Ishikawa (cell line): Measurements from ENCODE around the gene MAGI2.

ENCODE experiments used
- CEBPB ChIP-seq: IDR thresholded peaks from 2 replicates; pipeline ENCODE4 v1.6.1; 2012
- CREB1 ChIP-seq: IDR thresholded peaks from 2 replicates; pipeline ENCODE4 v1.6.1; 2012; ENCODE audit warnings: low read depth
- EGR1 ChIP-seq: IDR thresholded peaks from 2 replicates; pipeline ENCODE4 v1.6.1; 2012
- EP300 ChIP-seq: IDR thresholded peaks from 2 replicates; pipeline ENCODE4 v1.6.1; 2012; ENCODE audit warnings: borderline replicate concordance
- FOXM1 ChIP-seq: IDR thresholded peaks from 2 replicates; pipeline ENCODE4 v1.6.1; 2012; ENCODE audit warnings: low read depth, borderline replicate concordance
- NFIC ChIP-seq: IDR thresholded peaks from 2 replicates; pipeline ENCODE4 v1.6.1; 2012
- RAD21 ChIP-seq: IDR thresholded peaks from 2 replicates; pipeline ENCODE4 v1.6.1; 2012; ENCODE audit warnings: low read depth
- TCF12 ChIP-seq: IDR thresholded peaks from 2 replicates; pipeline ENCODE4 v1.6.1; 2012; ENCODE audit warnings: low read depth
- TEAD4 ChIP-seq: IDR thresholded peaks from 2 replicates; pipeline ENCODE4 v1.6.1; 2012
- YY1 ChIP-seq: IDR thresholded peaks from 2 replicates; pipeline ENCODE4 v1.6.1; 2012; ENCODE audit warnings: low read depth
- ZBTB7A ChIP-seq: IDR thresholded peaks from 2 replicates; pipeline ENCODE4 v1.6.1; 2012; ENCODE audit warnings: low read depth
- TF ChIP-seq, protein P1 (sequence below): IDR thresholded peaks from 2 replicates; pipeline ENCODE4 v1.6.1; 2012
- TF ChIP-seq, protein P2 (sequence below): IDR thresholded peaks from 2 replicates; pipeline ENCODE4 v1.6.1; 2012
- TF ChIP-seq, protein P3 (sequence below): IDR thresholded peaks from 2 replicates; pipeline ENCODE4 v1.6.1; 2012; ENCODE audit warnings: low read depth, mild to moderate bottlenecking

The MAGI2 gene

DNA sequence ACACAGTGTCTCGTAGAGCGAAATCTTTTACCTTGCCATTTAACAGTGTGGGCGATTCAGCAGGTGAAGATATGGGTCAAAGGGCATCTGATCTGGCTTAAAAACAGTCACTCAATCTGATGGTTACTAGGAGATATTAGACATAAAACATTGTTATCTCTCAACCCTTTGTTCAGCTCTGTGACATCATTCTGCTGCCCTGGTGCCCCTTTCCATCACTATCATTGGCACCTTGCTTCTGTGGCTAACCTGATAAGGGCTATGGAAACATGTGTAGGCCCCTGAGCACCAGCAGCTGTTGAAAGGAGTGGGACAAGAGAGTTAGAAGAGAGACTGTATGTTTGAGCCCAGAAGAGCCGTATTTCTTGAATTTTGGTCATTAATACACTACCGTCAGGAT lies 1004.6 kb downstream of the MAGI2 start:
- no peak for TF ChIP-seq RAD21
- no peak for TF ChIP-seq EGR1
- no peak for TF ChIP-seq ZBTB7A
- TF ChIP-seq TEAD4 = no peak
- TF ChIP-seq NFIC = no peak
- TF ChIP-seq, protein P1, sequence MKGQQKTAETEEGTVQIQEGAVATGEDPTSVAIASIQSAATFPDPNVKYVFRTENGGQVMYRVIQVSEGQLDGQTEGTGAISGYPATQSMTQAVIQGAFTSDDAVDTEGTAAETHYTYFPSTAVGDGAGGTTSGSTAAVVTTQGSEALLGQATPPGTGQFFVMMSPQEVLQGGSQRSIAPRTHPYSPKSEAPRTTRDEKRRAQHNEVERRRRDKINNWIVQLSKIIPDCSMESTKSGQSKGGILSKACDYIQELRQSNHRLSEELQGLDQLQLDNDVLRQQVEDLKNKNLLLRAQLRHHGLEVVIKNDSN = no peak
- TF ChIP-seq, protein P2, sequence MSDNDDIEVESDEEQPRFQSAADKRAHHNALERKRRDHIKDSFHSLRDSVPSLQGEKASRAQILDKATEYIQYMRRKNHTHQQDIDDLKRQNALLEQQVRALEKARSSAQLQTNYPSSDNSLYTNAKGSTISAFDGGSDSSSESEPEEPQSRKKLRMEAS = no peak
- no peak for TF ChIP-seq EP300

DNA sequence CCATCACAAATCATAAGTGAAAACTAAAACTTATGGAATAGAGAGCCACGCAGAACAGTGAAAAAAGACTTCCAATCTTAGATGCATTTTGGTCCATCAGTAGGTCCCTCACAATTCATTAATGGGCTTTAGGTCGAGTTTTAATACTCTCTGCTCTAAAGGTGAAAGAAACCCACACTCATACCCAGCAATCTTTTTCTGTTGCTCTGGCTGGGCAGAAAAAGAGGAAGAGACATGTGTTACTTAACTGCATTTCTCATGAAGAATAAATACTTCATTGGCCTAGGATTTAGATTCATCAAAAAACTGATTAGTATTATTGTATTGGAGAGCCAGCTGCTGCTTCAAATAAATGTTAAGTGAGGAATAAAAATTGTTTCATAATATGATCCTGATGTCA lies 1009.2 kb downstream of the MAGI2 start:
- TF ChIP-seq CREB1 = no peak
- TF ChIP-seq, protein P3, sequence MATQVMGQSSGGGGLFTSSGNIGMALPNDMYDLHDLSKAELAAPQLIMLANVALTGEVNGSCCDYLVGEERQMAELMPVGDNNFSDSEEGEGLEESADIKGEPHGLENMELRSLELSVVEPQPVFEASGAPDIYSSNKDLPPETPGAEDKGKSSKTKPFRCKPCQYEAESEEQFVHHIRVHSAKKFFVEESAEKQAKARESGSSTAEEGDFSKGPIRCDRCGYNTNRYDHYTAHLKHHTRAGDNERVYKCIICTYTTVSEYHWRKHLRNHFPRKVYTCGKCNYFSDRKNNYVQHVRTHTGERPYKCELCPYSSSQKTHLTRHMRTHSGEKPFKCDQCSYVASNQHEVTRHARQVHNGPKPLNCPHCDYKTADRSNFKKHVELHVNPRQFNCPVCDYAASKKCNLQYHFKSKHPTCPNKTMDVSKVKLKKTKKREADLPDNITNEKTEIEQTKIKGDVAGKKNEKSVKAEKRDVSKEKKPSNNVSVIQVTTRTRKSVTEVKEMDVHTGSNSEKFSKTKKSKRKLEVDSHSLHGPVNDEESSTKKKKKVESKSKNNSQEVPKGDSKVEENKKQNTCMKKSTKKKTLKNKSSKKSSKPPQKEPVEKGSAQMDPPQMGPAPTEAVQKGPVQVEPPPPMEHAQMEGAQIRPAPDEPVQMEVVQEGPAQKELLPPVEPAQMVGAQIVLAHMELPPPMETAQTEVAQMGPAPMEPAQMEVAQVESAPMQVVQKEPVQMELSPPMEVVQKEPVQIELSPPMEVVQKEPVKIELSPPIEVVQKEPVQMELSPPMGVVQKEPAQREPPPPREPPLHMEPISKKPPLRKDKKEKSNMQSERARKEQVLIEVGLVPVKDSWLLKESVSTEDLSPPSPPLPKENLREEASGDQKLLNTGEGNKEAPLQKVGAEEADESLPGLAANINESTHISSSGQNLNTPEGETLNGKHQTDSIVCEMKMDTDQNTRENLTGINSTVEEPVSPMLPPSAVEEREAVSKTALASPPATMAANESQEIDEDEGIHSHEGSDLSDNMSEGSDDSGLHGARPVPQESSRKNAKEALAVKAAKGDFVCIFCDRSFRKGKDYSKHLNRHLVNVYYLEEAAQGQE = no peak
- TF ChIP-seq FOXM1 = no peak
- TF ChIP-seq ZBTB7A = no peak
- TF ChIP-seq NFIC = no peak
- TF ChIP-seq YY1 = no peak
- TF ChIP-seq EP300 = no peak
- TF ChIP-seq CEBPB = no peak
- TF ChIP-seq, protein P2 = no peak

DNA sequence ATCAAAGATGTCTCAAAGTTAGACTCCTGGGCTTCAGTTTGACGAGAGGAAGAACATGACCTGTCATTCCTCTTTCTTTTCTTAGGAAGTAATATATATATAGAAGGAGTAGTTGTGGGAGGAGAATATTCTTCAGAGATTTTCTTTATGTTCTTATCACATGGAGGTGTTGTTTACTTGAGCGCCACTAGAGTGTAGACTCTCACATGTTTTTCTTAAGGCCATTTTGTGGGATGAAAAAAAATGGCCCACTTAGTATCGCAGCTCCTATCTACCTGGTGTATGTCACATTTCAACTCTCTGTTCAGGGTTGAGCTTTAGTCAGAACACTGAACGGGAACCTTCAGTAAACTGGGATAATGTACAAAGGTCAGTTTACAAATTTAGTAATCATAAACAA lies 1009.7 kb downstream of the MAGI2 start:
- TF ChIP-seq CREB1 (no peak), TCF12 (no peak), RAD21 (no peak), YY1 (no peak), FOXM1 (no peak), CEBPB (no peak)
- TF ChIP-seq, protein P2 = no peak
- TF ChIP-seq, protein P3 = no peak

DNA sequence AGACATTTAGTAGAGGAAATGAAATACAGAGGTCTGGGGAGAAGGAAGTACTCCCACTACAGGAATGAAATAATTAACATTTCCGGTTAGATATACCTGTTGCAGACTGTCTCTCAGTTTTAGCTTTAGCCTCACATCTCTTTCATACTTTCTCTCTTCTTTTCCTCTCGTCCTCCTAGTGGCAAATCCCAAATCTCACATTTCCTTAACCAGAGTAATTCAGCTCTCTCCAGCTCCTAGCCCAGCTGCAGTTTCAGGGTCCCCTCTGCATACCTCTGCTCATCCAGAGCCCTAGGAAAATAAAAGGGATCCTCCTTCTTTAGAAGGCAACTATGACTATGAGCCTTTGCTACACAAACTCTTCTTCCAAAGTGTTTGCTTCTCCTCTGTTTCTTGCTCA lies 1011.7 kb downstream of the MAGI2 start:
- no peak for TF ChIP-seq ZBTB7A
- no peak for TF ChIP-seq EP300

DNA sequence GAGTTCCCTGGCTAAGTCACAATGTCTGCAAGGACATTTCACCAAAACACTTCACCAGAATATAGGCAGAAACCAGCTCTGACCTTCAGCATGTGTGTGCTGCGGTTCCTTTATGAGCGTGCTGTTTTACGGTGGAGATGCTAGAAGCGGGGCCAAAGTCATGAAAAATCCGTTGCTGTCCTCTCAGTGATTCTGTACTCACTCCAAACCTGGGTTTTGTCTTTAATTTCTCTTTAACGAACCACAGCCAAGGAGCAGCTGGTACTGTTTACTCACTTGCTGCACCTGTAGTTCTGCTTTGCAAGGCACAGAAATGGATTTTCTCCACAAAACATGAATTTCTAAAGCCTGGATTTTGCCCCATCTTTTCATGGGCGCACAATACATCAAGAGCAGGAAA lies 1015.0 kb downstream of the MAGI2 start:
- TF ChIP-seq, protein P3 = no peak
- no peak for TF ChIP-seq CREB1
- TF ChIP-seq, protein P1 = no peak
- no peak for TF ChIP-seq TEAD4
- TF ChIP-seq, protein P2 = no peak
- no peak for TF ChIP-seq RAD21
- no peak for TF ChIP-seq TCF12
- no peak for TF ChIP-seq CEBPB
- no peak for TF ChIP-seq EP300
- TF ChIP-seq EGR1 = no peak
